OCI-LY1 (cell line): ENCODE measurements around the gene OLIG1.

Experiments used
- CTCF ChIP-seq: fragments of 200-600 bp; sonication (generic), shearing (Covaris generic); IDR thresholded peaks from 2 replicates; pipeline ENCODE4 v1.5.1; 2017; ENCODE audit warnings: mild to moderate bottlenecking, antibody characterized with exemption, low read length, moderate library complexity, mixed read lengths
- EZH2 ChIP-seq: fragments of 200-600 bp; sonication (generic), shearing (Covaris generic); IDR thresholded peaks from 2 replicates; pipeline ENCODE4 v1.8.0; 2017; ENCODE audit warnings: borderline replicate concordance, mixed run types, mild to moderate bottlenecking, antibody characterized with exemption, low read length, moderate library complexity, mixed read lengths

GRCh38 chr21:33099131-33099530 lies 29.2 kb downstream of the OLIG1 start:
- TF ChIP-seq CTCF (no peak), EZH2 (no peak)
